Natural killer cell (primary cell): ENCODE data around the gene GAREM2. TPM values are rescaled to one million over a fixed set of nuclear protein-coding genes. Genes with fewer than 3 reads are reported as not detected.

Source experiments
- ATAC-seq, 3 donors: fragments of 150-1000 bp in 2 of 3; fragments of 200-7000 bp in 1 of 3; cut with Tn5 transposase; 1 replicate in 1 of 3; 2 replicates in 2 of 3; pipeline ENCODE4 v1.10.0; 2021; ENCODE audit warnings: mild to moderate bottlenecking in 2 of 3, moderate library complexity in 2 of 3
- DNase-seq, 2 donors: peaks; one replicate each; pipeline versions ENCODE4 v3.0.0 to v3.0.0-alpha.2; 2013 to 2021; ENCODE audit warnings: mixed read lengths in 1 of 2
- H3K27ac ChIP-seq: one replicate; pipeline ENCODE4 v1.5.1; 2013; ENCODE audit warnings: mild to moderate bottlenecking, low read length
- H3K27me3 ChIP-seq: one replicate; pipeline ENCODE4 v1.6.1; 2013; ENCODE audit warnings: low read length; ENCODE audit not compliant: control insufficient read depth, insufficient read depth
- H3K36me3 ChIP-seq: one replicate; pipeline ENCODE4 v1.6.1; 2013; ENCODE audit warnings: low read length; ENCODE audit not compliant: control insufficient read depth, insufficient read depth
- H3K4me1 ChIP-seq: one replicate; pipeline ENCODE4 v1.6.1; 2013; ENCODE audit warnings: low read length; ENCODE audit not compliant: control insufficient read depth, insufficient read depth
- H3K4me3 ChIP-seq: one replicate; pipeline ENCODE4 v1.5.1; 2013; ENCODE audit warnings: low read length
- H3K9me3 ChIP-seq: one replicate; pipeline ENCODE4 v1.6.1; 2013; ENCODE audit warnings: low read length; ENCODE audit not compliant: control insufficient read depth, insufficient read depth
- H3K27ac Mint-ChIP-seq, 2 donors: one replicate each; pipeline ENCODE4 v1.8.0; 2022; ENCODE audit warnings: mild to moderate bottlenecking in 2 of 2, mixed read lengths in 2 of 2, moderate library complexity in 1 of 2
- H3K27me3 Mint-ChIP-seq, 2 donors: one replicate each; pipeline ENCODE4 v1.8.0; 2022; ENCODE audit warnings: low read depth in 2 of 2, mixed read lengths in 2 of 2
- H3K36me3 Mint-ChIP-seq: one replicate; pipeline ENCODE4 v1.8.0; 2022; ENCODE audit warnings: mixed read lengths
- H3K4me1 Mint-ChIP-seq, 2 donors: one replicate each; pipeline ENCODE4 v1.8.0; 2022; ENCODE audit warnings: mixed read lengths in 2 of 2
- H3K4me3 Mint-ChIP-seq: one replicate; pipeline ENCODE4 v1.8.0; 2022; ENCODE audit warnings: mild to moderate bottlenecking, moderate library complexity, mixed read lengths
- H3K9me3 Mint-ChIP-seq, 2 donors: one replicate each; pipeline ENCODE4 v1.8.0; 2022; ENCODE audit warnings: mixed read lengths in 2 of 2
- CTCF ChIP-seq: fragments of 200-600 bp; IDR thresholded peaks from one replicate; pipeline ENCODE4 v1.8.0; 2022; ENCODE audit warnings: antibody characterized with exemption
- WGBS: methylation state at CpG from one replicate; pipeline ENCODE4 v1.1.7; 2013; ENCODE audit warnings: missing lambda C conversion rate; ENCODE audit not compliant: insufficient coverage; 5-methylcytosine and 5-hydroxymethylcytosine counted together
- intact Hi-C: fragments of 100-400 bp; cut with micrococcal nuclease; formaldehyde crosslinking; loops from one replicate; pipeline ENCODE4 v1.14.2; 2022
- total RNA-seq, 4 donors: library from RNA; stranded (reverse); fragments of 120-200 nt in 1 of 4; gene quantifications; one replicate each; pipeline versions ENCODE4 v1.2.3 to v1.2.4, GENCODE V29; 2013 to 2022

GAREM2 gene
- total RNA-seq, 3 donors from 2014 or later (not counting 1 experiment from before 2014, with no cell fraction given) = 7.1 to 9.2 (median 7.2) TPM

DNA sequence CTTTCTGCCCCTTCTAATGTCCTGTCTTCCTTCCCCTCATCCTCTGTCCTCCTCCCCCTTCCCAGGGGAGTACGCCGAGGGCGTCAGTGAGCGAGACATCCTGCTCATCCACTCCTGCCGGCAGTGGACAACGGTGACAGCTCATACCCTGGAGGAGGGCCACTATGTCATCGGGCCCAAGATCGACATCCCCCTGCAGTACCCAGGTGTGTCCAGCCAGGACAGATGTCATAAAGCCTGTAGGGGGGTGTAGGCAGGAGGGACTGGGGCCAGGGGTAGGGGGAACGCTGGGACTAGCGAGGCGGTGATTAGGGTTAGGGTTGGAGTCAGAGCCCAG is 3.4 kb downstream of the GAREM2 start:
- H3K4me3 Mint-ChIP-seq = no peak overlapping the region
- H3K4me1 Mint-ChIP-seq = peaks cover 22 to 39% of the 10 kb centered on the region in 2 donors
- Histone ChIP-seq H3K4me3 (no peak overlapping the region), H3K27ac (no peak overlapping the region), H3K4me1 (peaks cover 34% of the 10 kb centered on the region), H3K27me3 (peaks cover 24% of the 10 kb centered on the region), H3K36me3 (no peaks in the 10 kb centered on the region), H3K9me3 (no peaks in the 10 kb centered on the region)
- no peak for ATAC-seq
- intact Hi-C loops = no loop called here
- peaks cover 48 to 50% of the 10 kb centered on the region in 2 donors for H3K27me3 Mint-ChIP-seq
- TF ChIP-seq CTCF = no peak
- 91% methylated on average over 11 of the region's 11 CpGs for WGBS
- H3K9me3 Mint-ChIP-seq = no peaks in the 10 kb centered on the region
- H3K27ac Mint-ChIP-seq = no peak overlapping the region
- no peaks in the 10 kb centered on the region for H3K36me3 Mint-ChIP-seq
- DNase-seq = no peak

DNA sequence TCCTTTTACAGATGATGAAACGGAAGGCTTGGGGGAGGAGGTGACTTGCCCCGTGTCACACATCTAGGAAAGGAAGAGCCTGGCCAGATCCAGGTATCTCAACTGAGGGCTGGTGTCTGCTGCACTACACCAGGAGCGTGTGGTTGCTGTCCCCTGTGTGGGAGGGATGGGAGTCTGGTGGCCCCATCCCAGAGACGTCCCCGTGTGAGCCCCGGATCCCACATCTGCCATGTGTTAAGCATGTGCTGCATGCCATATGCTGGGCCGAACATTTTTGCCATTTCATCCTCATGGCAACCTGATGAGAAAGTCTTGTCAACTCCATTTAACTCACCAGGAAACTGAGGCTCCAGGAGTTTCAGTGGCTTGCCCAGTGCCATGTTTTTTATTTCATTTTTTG is 4.2 kb downstream of the GAREM2 start:
- WGBS = 96% methylated on average over 7 of the region's 7 CpGs
- no peak overlapping the region for H3K27ac ChIP-seq
- DNase-seq (no peak), ATAC-seq (no peak)
- no peak for TF ChIP-seq CTCF
- H3K36me3 ChIP-seq = no peaks in the 10 kb centered on the region
- H3K9me3 ChIP-seq = no peaks in the 10 kb centered on the region
- Mint-ChIP-seq H3K9me3 (no peaks in the 10 kb centered on the region), H3K4me3 (no peak overlapping the region), H3K27ac (no peak overlapping the region), H3K4me1 (peaks cover 13 to 31% of the 10 kb centered on the region in 2 donors), H3K27me3 (peaks cover 42 to 43% of the 10 kb centered on the region in 2 donors), H3K36me3 (no peaks in the 10 kb centered on the region)
- intact Hi-C loops = no loop called here
- peaks cover 21% of the 10 kb centered on the region for H3K27me3 ChIP-seq
- peaks cover 33% of the 10 kb centered on the region for H3K4me1 ChIP-seq
- no peak overlapping the region for H3K4me3 ChIP-seq

DNA sequence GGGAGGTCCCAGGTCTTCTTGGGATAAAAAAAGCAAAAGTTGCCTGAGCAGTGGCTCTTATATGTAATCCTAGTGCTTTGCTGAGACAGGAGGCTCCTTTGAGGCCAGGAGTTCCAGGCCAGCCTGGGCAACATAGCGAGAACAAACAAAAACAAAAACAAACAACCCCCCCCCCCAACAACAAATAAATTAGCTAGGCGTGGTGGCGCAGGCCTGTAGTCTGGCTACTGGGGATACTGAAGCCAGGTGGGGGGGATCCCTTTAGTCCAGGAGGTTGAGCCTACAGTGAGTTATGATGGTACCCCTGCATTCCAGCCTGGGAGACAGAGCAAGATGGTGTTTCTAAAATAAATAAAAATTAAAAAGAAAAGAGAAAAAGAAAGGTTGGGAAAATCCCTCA is 5.4 kb downstream of the GAREM2 start:
- no peaks in the 10 kb centered on the region for H3K36me3 Mint-ChIP-seq
- WGBS = 80% methylated on average over 1 of the region's 3 CpGs
- H3K27ac ChIP-seq = no peak overlapping the region
- no peak overlapping the region for H3K4me3 ChIP-seq
- TF ChIP-seq CTCF = no peak
- H3K4me1 ChIP-seq = peaks cover 28% of the 10 kb centered on the region
- H3K27me3 Mint-ChIP-seq = peaks cover 40 to 41% of the 10 kb centered on the region in 2 donors
- DNase-seq = no peak
- no peaks in the 10 kb centered on the region for H3K9me3 Mint-ChIP-seq
- H3K27ac Mint-ChIP-seq = no peak overlapping the region
- H3K36me3 ChIP-seq = no peaks in the 10 kb centered on the region
- peaks cover 13 to 27% of the 10 kb centered on the region in 2 donors for H3K4me1 Mint-ChIP-seq
- peaks cover 15% of the 10 kb centered on the region for H3K27me3 ChIP-seq
- intact Hi-C loops = no loop called here
- H3K9me3 ChIP-seq = no peaks in the 10 kb centered on the region
- ATAC-seq = no peak
- peak overlapping the region; percentile 37 for H3K4me3 Mint-ChIP-seq

DNA sequence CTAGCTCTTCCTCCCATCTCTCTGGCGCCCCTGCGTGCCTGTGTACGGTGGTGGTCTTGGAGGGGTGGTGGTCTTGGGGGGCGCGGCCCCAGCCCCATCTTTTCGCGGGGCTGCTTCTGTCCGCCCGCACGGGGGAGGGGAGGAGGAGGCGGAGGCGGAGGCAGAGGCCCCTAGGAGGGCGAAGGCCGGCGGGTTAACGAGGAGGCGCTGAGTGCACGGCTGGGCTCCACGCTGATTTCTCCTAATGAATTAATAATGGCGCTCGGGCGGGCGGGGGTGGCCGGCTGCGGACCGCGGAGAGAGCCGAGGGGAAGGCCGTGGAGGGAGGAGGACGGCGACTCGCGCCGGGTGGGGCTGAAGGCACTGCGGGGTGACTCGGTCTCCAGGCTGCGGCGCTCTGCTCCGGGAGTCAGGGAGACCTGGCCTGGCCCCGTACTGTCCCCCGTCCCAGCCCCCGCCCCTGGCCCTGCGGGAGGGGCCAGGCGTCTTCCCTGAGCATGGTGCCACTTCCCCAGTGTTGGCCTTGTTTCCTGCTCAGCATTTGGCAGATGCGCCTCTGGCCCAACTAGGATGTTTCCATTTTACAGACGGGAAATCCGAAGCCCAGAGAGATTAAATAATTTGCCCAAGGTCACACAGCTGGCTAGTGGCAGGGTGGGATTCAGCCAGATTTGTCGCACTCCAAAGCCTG is 6.0 kb downstream of the GAREM2 start:
- H3K9me3 ChIP-seq = no peaks in the 10 kb centered on the region

More for the DNA sequence above, 6.0 kb downstream of the GAREM2 start:
- DNase-seq (no peak), ATAC-seq (peak in 2 of 3 donors; percentile 33 to 35)
- Histone ChIP-seq H3K27ac (no peak overlapping the region), H3K4me1 (peaks cover 23% of the 10 kb centered on the region), H3K4me3 (no peak overlapping the region), H3K27me3 (peaks cover 9% of the 10 kb centered on the region), H3K36me3 (no peaks in the 10 kb centered on the region)
- peaks cover 40 to 41% of the 10 kb centered on the region in 2 donors for H3K27me3 Mint-ChIP-seq
- no peaks in the 10 kb centered on the region for H3K9me3 Mint-ChIP-seq
- no peak for TF ChIP-seq CTCF
- H3K4me1 Mint-ChIP-seq = peaks cover 13 to 27% of the 10 kb centered on the region in 2 donors
- intact Hi-C loops = no loop called here
- H3K4me3 Mint-ChIP-seq = peak overlapping the region; percentile 42
- no peaks in the 10 kb centered on the region for H3K36me3 Mint-ChIP-seq
- H3K27ac Mint-ChIP-seq = no peak overlapping the region
- 8% methylated on average over 48 of the region's 48 CpGs for WGBS
